ENCODE results near the gene LCE7A. TPM values are rescaled to one million over a fixed set of nuclear protein-coding genes. Genes with fewer than 3 reads are reported as not detected.

Gene LCE7A
- total RNA-seq, 1 experiment from 2014 or later: not detected

DNA sequence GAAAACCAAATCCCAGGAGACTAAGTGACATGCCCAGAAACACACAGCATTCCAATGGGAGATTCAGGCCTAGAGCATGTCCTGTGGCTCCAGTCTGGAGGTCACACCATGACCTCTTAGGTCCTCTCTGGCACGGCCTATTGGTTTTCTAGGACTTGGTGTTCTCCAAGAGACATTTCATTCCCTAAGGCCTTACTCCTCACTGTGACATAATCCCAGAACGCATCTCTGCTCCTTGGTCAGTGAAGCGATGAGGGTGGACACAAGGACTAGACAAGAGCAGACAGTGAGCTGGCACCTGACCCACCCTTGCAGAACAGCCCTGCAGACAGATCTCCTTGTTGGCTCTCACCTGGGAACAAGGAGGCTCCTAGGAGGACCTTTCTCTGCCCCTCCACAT, 49.4 kb downstream of the LCE7A start (continued):
- TF ChIP-seq, protein P1, sequence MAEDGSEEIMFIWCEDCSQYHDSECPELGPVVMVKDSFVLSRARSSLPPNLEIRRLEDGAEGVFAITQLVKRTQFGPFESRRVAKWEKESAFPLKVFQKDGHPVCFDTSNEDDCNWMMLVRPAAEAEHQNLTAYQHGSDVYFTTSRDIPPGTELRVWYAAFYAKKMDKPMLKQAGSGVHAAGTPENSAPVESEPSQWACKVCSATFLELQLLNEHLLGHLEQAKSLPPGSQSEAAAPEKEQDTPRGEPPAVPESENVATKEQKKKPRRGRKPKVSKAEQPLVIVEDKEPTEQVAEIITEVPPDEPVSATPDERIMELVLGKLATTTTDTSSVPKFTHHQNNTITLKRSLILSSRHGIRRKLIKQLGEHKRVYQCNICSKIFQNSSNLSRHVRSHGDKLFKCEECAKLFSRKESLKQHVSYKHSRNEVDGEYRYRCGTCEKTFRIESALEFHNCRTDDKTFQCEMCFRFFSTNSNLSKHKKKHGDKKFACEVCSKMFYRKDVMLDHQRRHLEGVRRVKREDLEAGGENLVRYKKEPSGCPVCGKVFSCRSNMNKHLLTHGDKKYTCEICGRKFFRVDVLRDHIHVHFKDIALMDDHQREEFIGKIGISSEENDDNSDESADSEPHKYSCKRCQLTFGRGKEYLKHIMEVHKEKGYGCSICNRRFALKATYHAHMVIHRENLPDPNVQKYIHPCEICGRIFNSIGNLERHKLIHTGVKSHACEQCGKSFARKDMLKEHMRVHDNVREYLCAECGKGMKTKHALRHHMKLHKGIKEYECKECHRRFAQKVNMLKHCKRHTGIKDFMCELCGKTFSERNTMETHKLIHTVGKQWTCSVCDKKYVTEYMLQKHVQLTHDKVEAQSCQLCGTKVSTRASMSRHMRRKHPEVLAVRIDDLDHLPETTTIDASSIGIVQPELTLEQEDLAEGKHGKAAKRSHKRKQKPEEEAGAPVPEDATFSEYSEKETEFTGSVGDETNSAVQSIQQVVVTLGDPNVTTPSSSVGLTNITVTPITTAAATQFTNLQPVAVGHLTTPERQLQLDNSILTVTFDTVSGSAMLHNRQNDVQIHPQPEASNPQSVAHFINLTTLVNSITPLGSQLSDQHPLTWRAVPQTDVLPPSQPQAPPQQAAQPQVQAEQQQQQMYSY (CRISPR knock-in tag; IDR thresholded peaks at IDR 0.05): no peak
- TF ChIP-seq FOXK1 (CRISPR knock-in tag; IDR thresholded peaks at IDR 0.05): no peak
- TF ChIP-seq, protein P2, sequence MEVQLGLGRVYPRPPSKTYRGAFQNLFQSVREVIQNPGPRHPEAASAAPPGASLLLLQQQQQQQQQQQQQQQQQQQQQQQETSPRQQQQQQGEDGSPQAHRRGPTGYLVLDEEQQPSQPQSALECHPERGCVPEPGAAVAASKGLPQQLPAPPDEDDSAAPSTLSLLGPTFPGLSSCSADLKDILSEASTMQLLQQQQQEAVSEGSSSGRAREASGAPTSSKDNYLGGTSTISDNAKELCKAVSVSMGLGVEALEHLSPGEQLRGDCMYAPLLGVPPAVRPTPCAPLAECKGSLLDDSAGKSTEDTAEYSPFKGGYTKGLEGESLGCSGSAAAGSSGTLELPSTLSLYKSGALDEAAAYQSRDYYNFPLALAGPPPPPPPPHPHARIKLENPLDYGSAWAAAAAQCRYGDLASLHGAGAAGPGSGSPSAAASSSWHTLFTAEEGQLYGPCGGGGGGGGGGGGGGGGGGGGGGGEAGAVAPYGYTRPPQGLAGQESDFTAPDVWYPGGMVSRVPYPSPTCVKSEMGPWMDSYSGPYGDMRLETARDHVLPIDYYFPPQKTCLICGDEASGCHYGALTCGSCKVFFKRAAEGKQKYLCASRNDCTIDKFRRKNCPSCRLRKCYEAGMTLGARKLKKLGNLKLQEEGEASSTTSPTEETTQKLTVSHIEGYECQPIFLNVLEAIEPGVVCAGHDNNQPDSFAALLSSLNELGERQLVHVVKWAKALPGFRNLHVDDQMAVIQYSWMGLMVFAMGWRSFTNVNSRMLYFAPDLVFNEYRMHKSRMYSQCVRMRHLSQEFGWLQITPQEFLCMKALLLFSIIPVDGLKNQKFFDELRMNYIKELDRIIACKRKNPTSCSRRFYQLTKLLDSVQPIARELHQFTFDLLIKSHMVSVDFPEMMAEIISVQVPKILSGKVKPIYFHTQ (CRISPR knock-in tag; IDR thresholded peaks at IDR 0.05): no peak

Other genes starting within 250 kb of the LCE7A start
- not detected in 3 replicates for gene LCE3B, start 246.2 kb upstream of the LCE7A start, total RNA-seq (2021)
- not detected in 3 replicates for gene LCE3A, start 236.9 kb upstream of the LCE7A start, total RNA-seq (2021)
- not detected in 3 replicates for gene LCE2D, start 196.6 kb upstream of the LCE7A start, total RNA-seq (2021)
- gene LCE2C, start 184.7 kb upstream of the LCE7A start, total RNA-seq (2021): not detected in 3 replicates
- not detected in 3 replicates for gene LCE2B, start 173.9 kb upstream of the LCE7A start, total RNA-seq (2021)
- not detected in 3 replicates for gene LCE2A, start 161.7 kb upstream of the LCE7A start, total RNA-seq (2021)
- gene LCE4A, start 151.8 kb upstream of the LCE7A start, total RNA-seq (2021): not detected in 3 replicates
- not detected in 3 replicates for gene KPRP, start 102.0 kb upstream of the LCE7A start, total RNA-seq (2021)
- gene LCE1F, start 84.9 kb upstream of the LCE7A start, total RNA-seq (2021): not detected in 3 replicates
- not detected in 3 replicates for gene LCE1E, start 73.7 kb upstream of the LCE7A start, total RNA-seq (2021)
- gene LCE1D, start 63.3 kb upstream of the LCE7A start, total RNA-seq (2021): not detected in 3 replicates
- gene LCE1C, start 53.3 kb upstream of the LCE7A start, total RNA-seq (2021): not detected in 3 replicates
- gene LCE1B, start 48.0 kb upstream of the LCE7A start, total RNA-seq (2021): not detected in 3 replicates
- gene LCE1A, start 32.5 kb upstream of the LCE7A start, total RNA-seq (2021): not detected in 3 replicates
- gene LCE6A, start 17.1 kb upstream of the LCE7A start, total RNA-seq (2021): not detected in 3 replicates
- gene SMCP, start 18.3 kb downstream of the LCE7A start, total RNA-seq (2021): not detected in 3 replicates
- gene IVL, start 48.5 kb downstream of the LCE7A start, total RNA-seq (2021): not detected in 3 replicates
- not detected in 3 replicates for gene SPRR5, start 87.2 kb downstream of the LCE7A start, total RNA-seq (2021)
- not detected in 3 replicates for gene SPRR4, start 110.7 kb downstream of the LCE7A start, total RNA-seq (2021)
- gene SPRR1A, start 124.1 kb downstream of the LCE7A start, total RNA-seq (2021): not detected in 3 replicates
- not detected in 3 replicates for gene SPRR3, start 141.8 kb downstream of the LCE7A start, total RNA-seq (2021)
- gene SPRR1B, start 171.2 kb downstream of the LCE7A start, total RNA-seq (2021): not detected in 3 replicates
- gene SPRR2D, start 181.1 kb downstream of the LCE7A start, total RNA-seq (2021): not detected in 3 replicates
- not detected in 3 replicates for gene SPRR2A, start 197.5 kb downstream of the LCE7A start, total RNA-seq (2021)
- not detected in 3 replicates for gene SPRR2B, start 211.6 kb downstream of the LCE7A start, total RNA-seq (2021)
- not detected in 3 replicates for gene SPRR2E, start 234.5 kb downstream of the LCE7A start, total RNA-seq (2021)

Data from WTC11 (cell line).